HCT116 (cell line): ENCODE measurements around the gene LDB2. TPM values are rescaled to one million over a fixed set of nuclear protein-coding genes. Genes with fewer than 3 reads are reported as not detected.

Source experiments
- ATAC-seq: fragments of 200-7000 bp; cut with Tn5 transposase; 2 replicates; pipeline ENCODE4 v1.9.1; 2020; ENCODE audit warnings: mild to moderate bottlenecking, moderate library complexity
- BruUV-seq: library from RNA; stranded (reverse); fragments of 400-500 nt; replicated peaks from 2 replicates; lab custom pipeline; 2021; lab: Mats Ljungman, UMichigan
- CTCF ChIA-PET: fragments of 300-600 bp; sonication (Branson Sonifier 250); formaldehyde crosslinking; loops from one replicate; lab custom pipeline; 2021; ENCODE audit warnings: antibody characterized with exemption; lab: Charles Lee
- POLR2A ChIA-PET: fragments of 300-600, 350-600 bp; sonication (Branson Sonifier 250); formaldehyde crosslinking; loops from one replicate; lab custom pipeline; 2021; ENCODE audit warnings: antibody characterized with exemption; lab: Charles Lee
- RAD21 ChIA-PET, 2 experiments: fragments of 300-600 bp; sonication (Branson Sonifier 250); formaldehyde crosslinking; loops; one replicate each; lab custom pipeline; 2023; ENCODE audit warnings: low total read pairs in 2 of 2; ENCODE audit not compliant: uncharacterized antibody in 2 of 2, unreplicated experiment in 2 of 2, low non-redundant PET in 1 of 2; lab: Charles Lee
- DNase-seq: peaks from one replicate; pipeline ENCODE4 v3.0.0-alpha.2; 2010; ENCODE audit warnings: low read depth, low spot score
- H2AFZ ChIP-seq: fragments of 200-600 bp; shearing (Covaris generic), sonication (generic); 2 replicates; pipeline ENCODE4 v1.6.1; 2017; ENCODE audit warnings: low read depth, mixed run types, mixed read lengths, antibody characterized with exemption, low read length; ENCODE audit not compliant: poor library complexity, severe bottlenecking
- H3K27ac ChIP-seq: 2 replicates; pipeline ENCODE4 v1.5.1; 2012; ENCODE audit warnings: low read depth, low read length
- H3K27me3 ChIP-seq: fragments of 200-600 bp; sonication (generic); 2 replicates; pipeline ENCODE4 v1.6.1; 2016; ENCODE audit warnings: mixed run types, low read length, mixed read lengths; ENCODE audit not compliant: insufficient read depth
- H3K36me3 ChIP-seq, 2 experiments: fragments of 200-500 bp in 1 of 2; fragments of 200-600 bp in 1 of 2; sonication (Bioruptor generic) in 1 of 2; sonication (generic) in 1 of 2; 2 replicates each; pipeline versions ENCODE4 v1.5.1 to v1.6.1; 2014 to 2016; ENCODE audit warnings: low read length in 2 of 2, inconsistent platforms in 1 of 2, mixed read lengths in 1 of 2, mixed run types in 1 of 2; ENCODE audit not compliant: insufficient read depth in 2 of 2, control insufficient read depth in 1 of 2
- H3K4me1 ChIP-seq, 2 experiments: fragments of 200-600 bp in 1 of 2; sonication (generic) in 1 of 2; 2 replicates each; pipeline versions ENCODE4 v1.5.1 to v1.6.1; 2012 to 2017; ENCODE audit warnings: low read length in 2 of 2, inconsistent platforms in 1 of 2, mild to moderate bottlenecking in 1 of 2, mixed read lengths in 1 of 2, mixed run types in 1 of 2, moderate library complexity in 1 of 2; ENCODE audit not compliant: insufficient read depth in 2 of 2, control insufficient read depth in 1 of 2
- H3K4me2 ChIP-seq: fragments of 200-600 bp; sonication (generic); 2 replicates; pipeline ENCODE4 v1.6.1; 2017; ENCODE audit warnings: mixed run types, low read length, mixed read lengths
- H3K4me3 ChIP-seq, 2 experiments: fragments of 200-600 bp in 1 of 2; sonication (generic) in 1 of 2; replicated peaks in 1 of 2; 2 replicates each; pipeline ENCODE4 v1.5.1; 2011 to 2016; ENCODE audit warnings: low read length in 2 of 2, control low read depth in 1 of 2, low read depth in 1 of 2, mild to moderate bottlenecking in 1 of 2, mixed read lengths in 1 of 2, mixed run types in 1 of 2
- H3K79me2 ChIP-seq: fragments of 200-600 bp; sonication (generic); 2 replicates; pipeline ENCODE4 v1.6.1; 2017; ENCODE audit warnings: mild to moderate bottlenecking, mixed run types, low read length, moderate library complexity, mixed read lengths; ENCODE audit not compliant: insufficient read depth
- H3K9ac ChIP-seq: fragments of 200-600 bp; sonication (generic); 2 replicates; pipeline ENCODE4 v1.6.1; 2016; ENCODE audit warnings: low read length, mixed read lengths
- H3K9me2 ChIP-seq: fragments of 200-600 bp; sonication (generic), shearing (Covaris generic); 2 replicates; pipeline ENCODE4 v1.6.1; 2017; ENCODE audit warnings: mixed run types, mild to moderate bottlenecking, moderate library complexity; ENCODE audit not compliant: insufficient read depth
- H3K9me3 ChIP-seq, 2 experiments: fragments of 200-500 bp in 1 of 2; fragments of 200-600 bp in 1 of 2; sonication (Bioruptor generic) in 1 of 2; sonication (generic) in 1 of 2; 2 replicates each; pipeline ENCODE4 v1.6.1; 2014 to 2017; ENCODE audit warnings: low read length in 2 of 2, mixed read lengths in 2 of 2, inconsistent platforms in 1 of 2, low read depth in 1 of 2, mild to moderate bottlenecking in 1 of 2, mixed run types in 1 of 2, moderate library complexity in 1 of 2; ENCODE audit not compliant: control insufficient read depth in 1 of 2, insufficient read depth in 1 of 2
- H4K20me1 ChIP-seq: fragments of 200-600 bp; sonication (generic), shearing (Covaris generic); 2 replicates; pipeline ENCODE4 v1.6.1; 2017; ENCODE audit warnings: mixed run types, mild to moderate bottlenecking, moderate library complexity; ENCODE audit not compliant: insufficient read depth
- ATF3 ChIP-seq: IDR thresholded peaks from 2 replicates; pipeline ENCODE4 v1.6.1; 2012
- CBX3 ChIP-seq: IDR thresholded peaks from 2 replicates; pipeline ENCODE4 v1.6.1; 2012; ENCODE audit warnings: low read depth
- CEBPB ChIP-seq: IDR thresholded peaks from 2 replicates; pipeline ENCODE4 v1.6.1; 2012; ENCODE audit warnings: low read depth
- EGR1 ChIP-seq: IDR thresholded peaks from 2 replicates; pipeline ENCODE4 v1.6.1; 2012; ENCODE audit warnings: low read depth
- FOSL1 ChIP-seq: IDR thresholded peaks from 2 replicates; pipeline ENCODE4 v1.6.1; 2012; ENCODE audit warnings: low read depth
- MAX ChIP-seq: IDR thresholded peaks from 2 replicates; pipeline ENCODE4 v1.6.1; 2012
- RAD21 ChIP-seq: IDR thresholded peaks from 2 replicates; pipeline ENCODE4 v1.6.1; 2012; ENCODE audit warnings: low read depth, mild to moderate bottlenecking
- SIN3A ChIP-seq: IDR thresholded peaks from 2 replicates; pipeline ENCODE4 v1.6.1; 2012; ENCODE audit warnings: low read depth
- YY1 ChIP-seq: IDR thresholded peaks from 2 replicates; pipeline ENCODE4 v1.6.1; 2011; ENCODE audit warnings: low read length, low read depth, moderate library complexity, mild to moderate bottlenecking; ENCODE audit not compliant: insufficient replicate concordance; ENCODE audit errors: extremely low read depth
- ZBTB33 ChIP-seq: IDR thresholded peaks from 2 replicates; pipeline ENCODE4 v1.6.1; 2011; ENCODE audit warnings: mild to moderate bottlenecking, low read length, moderate library complexity; ENCODE audit not compliant: insufficient replicate concordance; ENCODE audit errors: extremely low read depth
- ZFX ChIP-seq: fragments of 450-650 bp; IDR thresholded peaks from 2 replicates; pipeline ENCODE4 v1.6.1; 2017
- intact Hi-C: fragments of 100-400 bp; cut with micrococcal nuclease; formaldehyde crosslinking; loops from 2 replicates; pipeline ENCODE4 v1.10.0; 2022
- total RNA-seq: library from RNA; stranded (reverse); gene quantifications from one replicate; pipeline ENCODE4 v1.2.1, GENCODE V29; 2021; ENCODE audit not compliant: unreplicated experiment

The LDB2 gene
- total RNA-seq, 1 experiment from 2014 or later: 0.12 TPM

GRCh38 chr4:16669036-16669435, 229.4 kb downstream of the LDB2 start (continued):
- TF ChIP-seq ZBTB33: no peak

- Histone ChIP-seq H3K27ac (no peak overlapping the region), H3K36me3 (no peaks in the 10 kb centered on the region), H4K20me1 (no peaks in the 10 kb centered on the region), H3K9ac (no peak overlapping the region), H2AFZ (no peak overlapping the region), H3K4me3 (no peak overlapping the region), H3K4me1 (no peaks in the 10 kb centered on the region), H3K27me3 (no peaks in the 10 kb centered on the region), H3K9me2 (no peaks in the 10 kb centered on the region), H3K9me3 (no peaks in the 10 kb centered on the region), H3K79me2 (no peaks in the 10 kb centered on the region), H3K4me2 (no peak overlapping the region)
- POLR2A ChIA-PET: no interaction called here
- ATAC-seq (no peak), DNase-seq (no peak)
- RAD21 ChIA-PET: no interaction called here
- no TSS peak for BruUV-seq
- CTCF ChIA-PET: no interaction called here
- TF ChIP-seq FOSL1 (no peak), MAX (no peak), ZBTB33 (no peak), ATF3 (no peak), RAD21 (no peak), SIN3A (no peak), ZFX (no peak), CEBPB (no peak), EGR1 (no peak), YY1 (no peak), CBX3 (no peak)
- intact Hi-C loops: no loop called here
Observed at GRCh38 chr4:16668488-16668887, 230.0 kb downstream of the LDB2 start.
